Choroid plexus epithelial cell (primary cell): ENCODE measurements around the gene IL24.
A peak's percentile ranks its signal among the peaks of the same experiment; 100 is the strongest.

ENCODE experiments used
- DNase-seq: peaks from one replicate; pipeline ENCODE4 v3.0.0-alpha.2; 2010; ENCODE audit warnings: low read depth
- H3K4me3 ChIP-seq: 2 replicates; pipeline ENCODE4 v1.5.1; 2011; ENCODE audit warnings: low read depth, mild to moderate bottlenecking, control low read depth, low read length, moderate library complexity
- CTCF ChIP-seq: conservative IDR thresholded peaks from 2 replicates; pipeline ENCODE4 v1.5.1; 2011; ENCODE audit warnings: low read depth, mild to moderate bottlenecking, control low read depth, inconsistent platforms, low read length, moderate library complexity

IL24 gene

GRCh38 chr1:206856674-206857464 lies 40.4 kb upstream of the IL24 start:
- peak; percentile 50 for TF ChIP-seq CTCF
- H3K4me3 ChIP-seq, result no peak overlapping the region
- DNase-seq, result peak; percentile 20

DNA sequence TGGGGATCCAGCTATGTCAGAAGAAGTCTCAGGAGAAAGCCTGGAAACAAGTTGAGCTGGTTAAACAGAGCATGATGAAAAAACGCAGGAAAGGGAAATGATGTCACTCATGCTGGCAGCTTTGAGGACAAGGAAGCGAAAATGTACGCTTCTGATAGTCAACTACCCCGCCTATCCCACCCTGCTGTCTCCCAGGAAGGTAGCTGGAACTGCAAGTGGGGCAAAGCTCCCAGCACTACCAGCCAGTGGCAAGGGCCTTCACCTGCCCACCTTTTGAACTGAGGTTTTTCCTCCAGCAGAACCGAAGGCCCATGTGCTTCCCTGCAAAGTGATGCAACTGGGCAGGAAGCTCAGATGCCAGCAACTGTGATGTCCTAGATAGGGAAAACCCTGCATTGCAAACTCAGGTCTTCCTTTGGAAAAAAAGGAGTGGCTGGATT lies 38.1 kb upstream of the IL24 start:
- no peak for DNase-seq
- TF ChIP-seq CTCF, result no peak
- H3K4me3 ChIP-seq, result no peak overlapping the region

- no peak overlapping the region for H3K4me3 ChIP-seq
- no peak for DNase-seq
- TF ChIP-seq CTCF, result no peak
Observed at GRCh38 chr1:206860165-206860564, 37.1 kb upstream of the IL24 start.

DNA sequence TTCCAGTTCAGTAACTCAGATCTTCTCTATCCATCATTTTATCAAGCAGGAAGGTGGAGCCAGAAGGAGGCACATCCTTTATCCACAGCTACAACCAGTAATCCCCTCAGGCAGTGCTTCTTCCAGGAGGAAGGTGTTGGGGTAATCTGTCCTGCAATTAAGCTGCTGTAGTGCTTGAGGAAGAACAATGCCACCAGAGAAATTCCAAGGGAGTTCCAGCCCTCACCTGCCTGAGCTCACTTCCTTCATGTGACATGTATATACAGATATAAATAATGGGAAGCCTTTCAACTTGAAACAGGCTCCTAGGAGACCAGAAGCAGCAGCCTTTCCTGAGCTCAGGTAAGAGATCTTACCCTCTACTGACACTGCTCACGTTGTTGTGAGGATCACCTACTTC lies 34.0 kb upstream of the IL24 start:
- TF ChIP-seq CTCF, result no peak
- no peak overlapping the region for H3K4me3 ChIP-seq

DNA sequence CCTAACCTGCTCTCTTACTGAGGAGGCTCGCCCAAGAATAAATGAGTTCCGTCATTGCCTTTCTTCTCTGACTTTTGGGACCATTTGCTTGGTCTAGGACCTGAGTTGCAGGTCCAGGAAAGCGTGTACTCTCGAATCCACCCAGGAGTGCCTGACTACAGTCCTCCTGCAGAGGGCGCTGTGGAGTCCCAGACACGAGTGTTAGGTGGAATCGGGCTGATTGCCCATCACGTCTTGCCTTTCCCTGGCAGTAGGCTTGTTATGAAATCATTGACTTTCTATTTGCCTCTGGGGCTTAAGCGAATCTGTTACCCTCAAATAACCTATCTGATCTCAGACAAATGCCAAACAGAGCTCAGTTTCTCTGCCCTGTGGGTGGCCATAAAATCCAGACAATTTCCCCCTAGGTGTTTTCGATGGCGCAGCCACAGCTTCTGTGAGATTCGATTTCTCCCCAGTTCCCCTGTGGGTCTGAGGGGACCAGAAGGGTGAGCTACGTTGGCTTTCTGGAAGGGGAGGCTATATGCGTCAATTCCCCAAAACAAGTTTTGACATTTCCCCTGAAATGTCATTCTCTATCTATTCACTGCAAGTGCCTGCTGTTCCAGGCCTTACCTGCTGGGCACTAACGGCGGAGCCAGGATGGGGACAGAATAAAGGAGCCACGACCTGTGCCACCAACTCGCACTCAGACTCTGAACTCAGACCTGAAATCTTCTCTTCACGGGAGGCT lies 32.1 kb upstream of the IL24 start, which contains the start of gene IL20:
IL20 (plus strand) TSS at position 685 of the 733 bp plus-strand sequence. CDS start 230 bp downstream, outside the sequence.
- H3K4me3 ChIP-seq, result no peak within 1 kb of the TSS
- TF ChIP-seq CTCF, result peak; percentile 99
- peak; percentile 88 for DNase-seq

More for the DNA sequence above, 34.0 kb upstream of the IL24 start:
- DNase-seq, result no peak

- no peak overlapping the region for H3K4me3 ChIP-seq
- TF ChIP-seq CTCF, result no peak
- DNase-seq, result peak; percentile 28
Observed at GRCh38 chr1:206866062-206866461, 31.2 kb upstream of the IL24 start.
